Liver (tissue), 9 donors: ENCODE results near the gene ASCC1. TPM values are rescaled to one million over a fixed set of nuclear protein-coding genes. Genes with fewer than 3 reads are reported as not detected.

ENCODE experiments used
- DNase-seq: peaks from one replicate; pipeline ENCODE4 v3.0.0-alpha.2; 2017; ENCODE audit warnings: low spot score
- H3K27ac ChIP-seq, 2 donors: one replicate each; pipeline ENCODE4 v1.7.0; 2013; ENCODE audit warnings: inconsistent platforms in 2 of 2, low read length in 2 of 2, control low read depth in 1 of 2, low read depth in 1 of 2, mild to moderate bottlenecking in 1 of 2
- H3K27me3 ChIP-seq, 4 donors: one replicate each; pipeline versions ENCODE4 v1.6.1 to v1.7.0; 2013; ENCODE audit warnings: low read length in 3 of 4, inconsistent platforms in 1 of 4, mild to moderate bottlenecking in 1 of 4, moderate library complexity in 1 of 4; ENCODE audit not compliant: control insufficient read depth in 4 of 4, insufficient read depth in 4 of 4
- H3K36me3 ChIP-seq, 4 donors: one replicate each; pipeline versions ENCODE4 v1.6.1 to v1.7.0; 2013; ENCODE audit warnings: low read length in 3 of 4, mild to moderate bottlenecking in 3 of 4, low read depth in 1 of 4, moderate library complexity in 1 of 4; ENCODE audit not compliant: control insufficient read depth in 4 of 4, insufficient read depth in 3 of 4
- H3K4me1 ChIP-seq, 4 donors: one replicate each; pipeline versions ENCODE4 v1.6.1 to v1.7.0; 2013; ENCODE audit warnings: low read length in 3 of 4, mild to moderate bottlenecking in 3 of 4, moderate library complexity in 1 of 4; ENCODE audit not compliant: control insufficient read depth in 4 of 4, insufficient read depth in 4 of 4
- H3K4me3 ChIP-seq, 3 donors: one replicate each; pipeline versions ENCODE4 v1.6.1 to v1.7.0; 2013; ENCODE audit warnings: low read length in 3 of 3, control low read depth in 1 of 3, low read depth in 1 of 3, mild to moderate bottlenecking in 1 of 3
- H3K9ac ChIP-seq, 2 donors: one replicate each; pipeline ENCODE4 v1.7.0; 2013; ENCODE audit warnings: low read length in 2 of 2, mild to moderate bottlenecking in 2 of 2, moderate library complexity in 2 of 2, control low read depth in 1 of 2, low read depth in 1 of 2
- H3K9me3 ChIP-seq, 4 donors: one replicate each; pipeline versions ENCODE4 v1.6.1 to v1.7.0; 2013; ENCODE audit warnings: low read length in 3 of 4; ENCODE audit not compliant: control insufficient read depth in 4 of 4
- ATF3 ChIP-seq: IDR thresholded peaks from 2 replicates; pipeline ENCODE4 v1.6.1; 2016; ENCODE audit warnings: antibody characterized with exemption
- CTCF ChIP-seq: fragments of 150-350 bp; IDR thresholded peaks from 2 replicates; pipeline ENCODE4 v1.5.1; 2017; ENCODE audit warnings: improper control_type of control experiment, low read depth, low read length; ENCODE audit not compliant: missing input control
- EGR1 ChIP-seq, 2 donors: IDR thresholded peaks; 2 replicates each; pipeline ENCODE4 v1.6.1; 2016 to 2018; ENCODE audit warnings: antibody characterized with exemption in 2 of 2, low read depth in 2 of 2
- FOXA2 ChIP-seq: IDR thresholded peaks from 2 replicates; pipeline ENCODE4 v1.6.1; 2016; ENCODE audit warnings: antibody characterized with exemption
- GABPA ChIP-seq, 2 donors: IDR thresholded peaks in 1 of 2; conservative IDR thresholded peaks in 1 of 2; 2 replicates each; pipeline ENCODE4 v1.6.1; 2016; ENCODE audit warnings: antibody characterized with exemption in 2 of 2, mild to moderate bottlenecking in 1 of 2, moderate library complexity in 1 of 2
- HNF4A ChIP-seq, 2 donors: conservative IDR thresholded peaks; 2 replicates each; pipeline ENCODE4 v1.6.1; 2016; ENCODE audit warnings: antibody characterized with exemption in 2 of 2, mild to moderate bottlenecking in 2 of 2
- HNF4G ChIP-seq: IDR thresholded peaks from 2 replicates; pipeline ENCODE4 v1.6.1; 2016; ENCODE audit warnings: antibody characterized with exemption
- JUND ChIP-seq, 2 donors: IDR thresholded peaks; 2 replicates each; pipeline ENCODE4 v1.6.1; 2016; ENCODE audit warnings: antibody characterized with exemption in 2 of 2
- MAX ChIP-seq: IDR thresholded peaks from 2 replicates; pipeline ENCODE4 v1.6.1; 2016; ENCODE audit warnings: antibody characterized with exemption
- RAD21 ChIP-seq, 2 donors: IDR thresholded peaks; 2 replicates each; pipeline ENCODE4 v1.6.1; 2016; ENCODE audit warnings: antibody characterized with exemption in 2 of 2, mild to moderate bottlenecking in 2 of 2
- REST ChIP-seq: IDR thresholded peaks from 2 replicates; pipeline ENCODE4 v1.6.1; 2016; ENCODE audit warnings: antibody characterized with exemption, mild to moderate bottlenecking
- RXRA ChIP-seq, 2 donors: IDR thresholded peaks; 2 replicates each; pipeline ENCODE4 v1.6.1; 2017 to 2018; ENCODE audit warnings: antibody characterized with exemption in 2 of 2, mild to moderate bottlenecking in 1 of 2
- SP1 ChIP-seq: IDR thresholded peaks from 2 replicates; pipeline ENCODE4 v1.6.1; 2018; ENCODE audit warnings: antibody characterized with exemption, mild to moderate bottlenecking
- TAF1 ChIP-seq: conservative IDR thresholded peaks from 2 replicates; pipeline ENCODE4 v1.6.1; 2016; ENCODE audit warnings: antibody characterized with exemption, mild to moderate bottlenecking
- ZBTB33 ChIP-seq: IDR thresholded peaks from 2 replicates; pipeline ENCODE4 v1.6.1; 2016; ENCODE audit warnings: antibody characterized with exemption
- WGBS: extraction: QIAGEN DNeasy Blood & Tissue Kit; methylation state at CpG from one replicate; pipeline ENCODE4 v1.1.7; 2013; 5-methylcytosine and 5-hydroxymethylcytosine counted together
- polyA plus RNA-seq, 2 donors: library from polyadenylated mRNA; stranded (reverse) in 1 of 2; unstranded in 1 of 2; fragments of 200-250 nt in 1 of 2; fragments of >200 nt in 1 of 2; fragmentation: Nextera tagmentation in 1 of 2; extraction: Ambion mirVana in 1 of 2; gene quantifications; one replicate each; pipeline versions ENCODE4 v1.2.1 to v1.2.3, GENCODE V29; 2013 to 2015
- total RNA-seq, 2 donors: library from RNA; depleted of rRNA; stranded (reverse); fragments of >200 nt; gene quantifications; one replicate each; pipeline ENCODE4 v1.2.3, GENCODE V29; 2014
- donor health status: healthy.
- donor health status: healthy.
- donor health status: healthy.
- donor health status: healthy.
- donor health status: healthy.

ASCC1 gene
- total and polyA plus RNA-seq, 4 donors: 6.9 to 13.9 (median 10.2) TPM

- H3K36me3 ChIP-seq: peaks cover 0 to 2% (median under 1%) of the 10 kb centered on the region in 4 donors
- no peak overlapping the region for H3K4me3 ChIP-seq
- WGBS: 100% methylated on average over 2 of the region's 2 CpGs
Observed at GRCh38 chr10:72094574-72094973, 121.5 kb downstream of the ASCC1 start.

GRCh38 chr10:72093450-72093849 is 122.6 kb downstream of the ASCC1 start:
- Histone ChIP-seq H3K27ac (no peak overlapping the region), H3K4me1 (peaks cover 0 to 25% (median 22%) of the 10 kb centered on the region in 4 donors), H3K27me3 (peaks cover 0 to 2% (median under 1%) of the 10 kb centered on the region in 4 donors), H3K9ac (no peak overlapping the region), H3K4me3 (no peak overlapping the region), H3K9me3 (no peaks in the 10 kb centered on the region), H3K36me3 (peaks cover 0 to 2% (median under 1%) of the 10 kb centered on the region in 4 donors)
- no peak for TF ChIP-seq RXRA (IDR thresholded peaks at IDR 0.05)
- TF ChIP-seq MAX: no peak
- no peak for TF ChIP-seq ZBTB33
- TF ChIP-seq HNF4A (conservative IDR thresholded peaks at IDR 0.05): no peak
- no peak for TF ChIP-seq SP1
- no peak for TF ChIP-seq ATF3
- TF ChIP-seq HNF4G: no peak
- no peak for DNase-seq
- 97% methylated on average over 4 of the region's 4 CpGs for WGBS

More at GRCh38 chr10:72094574-72094973, 121.5 kb downstream of the ASCC1 start:
- no peak for DNase-seq
- Histone ChIP-seq H3K9ac (no peak overlapping the region), H3K27ac (no peak overlapping the region), H3K4me1 (peaks cover 0 to 34% (median 25%) of the 10 kb centered on the region in 4 donors), H3K27me3 (no peaks in the 10 kb centered on the region), H3K9me3 (no peaks in the 10 kb centered on the region)
- TF ChIP-seq HNF4G (no peak), FOXA2 (no peak), TAF1 (no peak), ATF3 (no peak), RAD21 (IDR thresholded peaks at IDR 0.05) (no peak), GABPA (IDR thresholded peaks at IDR 0.05 in 1 of 2, conservative IDR thresholded peaks at IDR 0.05 in 1 of 2) (no peak), HNF4A (conservative IDR thresholded peaks at IDR 0.05) (no peak)

GRCh38 chr10:72092987-72093386 is 123.1 kb downstream of the ASCC1 start:
- no peak for DNase-seq

More at GRCh38 chr10:72092987-72093386, 123.1 kb downstream of the ASCC1 start:
- no peak overlapping the region for H3K9ac ChIP-seq
- peaks cover 0 to 2% (median under 1%) of the 10 kb centered on the region in 4 donors for H3K36me3 ChIP-seq
- TF ChIP-seq ZBTB33: no peak
- TF ChIP-seq HNF4G: no peak
- TF ChIP-seq REST: no peak
- TF ChIP-seq JUND (IDR thresholded peaks at IDR 0.05): no peak
- no peak for TF ChIP-seq CTCF
- TF ChIP-seq EGR1 (IDR thresholded peaks at IDR 0.05; ENCODE audit: low read depth in 2 of 2): no peak
- TF ChIP-seq RAD21 (IDR thresholded peaks at IDR 0.05): no peak
- peaks cover 4 to 25% (median 21%) of the 10 kb centered on the region in 4 donors for H3K4me1 ChIP-seq
- no peak overlapping the region for H3K27ac ChIP-seq
- no peaks in the 10 kb centered on the region for H3K9me3 ChIP-seq
- H3K27me3 ChIP-seq: peaks cover 0 to 4% (median 1%) of the 10 kb centered on the region in 4 donors
- whole genome bisulfite sequencing: 97% methylated on average over 2 of the region's 2 CpGs
- H3K4me3 ChIP-seq: no peak overlapping the region
